C4-2B (cell line): Measurements from ENCODE around the gene LAYN.

ENCODE experiments used
- ZFX ChIP-seq: fragments of 450-650 bp; IDR thresholded peaks from 2 replicates; pipeline ENCODE4 v1.6.1; 2017
- TF ChIP-seq, protein P1 (sequence below): fragments of 450-650 bp; conservative IDR thresholded peaks from 2 replicates; pipeline ENCODE4 v1.5.1; 2017; ENCODE audit warnings: mild to moderate bottlenecking

DNA sequence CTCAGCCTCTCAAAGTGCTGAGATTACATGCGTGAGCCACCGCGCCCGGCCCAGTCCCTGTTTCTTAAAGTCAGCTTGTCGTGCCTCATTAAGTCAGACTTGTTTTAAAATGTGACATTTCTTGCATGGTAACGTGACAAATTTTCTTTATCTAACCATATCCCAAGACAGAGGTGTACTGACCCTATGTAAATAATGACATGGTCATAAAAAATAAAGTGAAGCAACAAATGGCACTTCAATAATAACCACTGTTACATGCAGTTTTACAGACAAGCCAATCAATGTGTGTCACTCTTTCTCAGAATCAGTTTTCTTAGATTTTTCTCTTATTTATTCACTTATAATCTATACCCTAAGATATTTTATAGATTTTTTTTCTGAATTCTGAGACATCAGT is 35.2 kb downstream of the LAYN start:
- TF ChIP-seq, protein P1, sequence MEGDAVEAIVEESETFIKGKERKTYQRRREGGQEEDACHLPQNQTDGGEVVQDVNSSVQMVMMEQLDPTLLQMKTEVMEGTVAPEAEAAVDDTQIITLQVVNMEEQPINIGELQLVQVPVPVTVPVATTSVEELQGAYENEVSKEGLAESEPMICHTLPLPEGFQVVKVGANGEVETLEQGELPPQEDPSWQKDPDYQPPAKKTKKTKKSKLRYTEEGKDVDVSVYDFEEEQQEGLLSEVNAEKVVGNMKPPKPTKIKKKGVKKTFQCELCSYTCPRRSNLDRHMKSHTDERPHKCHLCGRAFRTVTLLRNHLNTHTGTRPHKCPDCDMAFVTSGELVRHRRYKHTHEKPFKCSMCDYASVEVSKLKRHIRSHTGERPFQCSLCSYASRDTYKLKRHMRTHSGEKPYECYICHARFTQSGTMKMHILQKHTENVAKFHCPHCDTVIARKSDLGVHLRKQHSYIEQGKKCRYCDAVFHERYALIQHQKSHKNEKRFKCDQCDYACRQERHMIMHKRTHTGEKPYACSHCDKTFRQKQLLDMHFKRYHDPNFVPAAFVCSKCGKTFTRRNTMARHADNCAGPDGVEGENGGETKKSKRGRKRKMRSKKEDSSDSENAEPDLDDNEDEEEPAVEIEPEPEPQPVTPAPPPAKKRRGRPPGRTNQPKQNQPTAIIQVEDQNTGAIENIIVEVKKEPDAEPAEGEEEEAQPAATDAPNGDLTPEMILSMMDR, result no peak
- no peak for TF ChIP-seq ZFX
